COLO829 (cell line): Measurements from ENCODE around the gene GUCY1A2.

Source experiments
- DNase-seq: peaks from one replicate; pipeline ENCODE4 v3.0.0; 2012; ENCODE audit warnings: low spot score

The GUCY1A2 gene

DNA sequence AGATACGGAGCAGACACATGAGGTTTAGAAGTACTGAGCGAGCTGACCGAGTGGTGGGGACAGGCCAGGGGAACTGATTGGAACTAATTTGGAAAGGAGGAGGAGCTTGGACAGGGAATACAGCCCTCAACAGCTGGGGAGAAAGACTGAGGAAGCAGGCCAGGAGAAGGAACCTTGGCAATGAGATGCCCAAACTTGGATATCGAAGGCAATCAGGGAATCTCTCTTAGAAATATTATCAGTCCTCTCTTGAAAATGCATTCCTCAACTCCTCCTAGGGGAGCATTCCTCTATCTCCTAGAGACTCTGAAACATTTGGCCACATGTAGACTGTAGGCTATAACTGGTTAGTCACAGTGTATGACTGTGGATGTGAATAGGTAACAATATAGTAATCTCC, 284.6 kb downstream of the GUCY1A2 start:
- DNase-seq: no peak

- DNase-seq: no peak
These were observed 289.4 kb downstream of the GUCY1A2 start for GRCh38 chr11:106728859-106729258.

DNA sequence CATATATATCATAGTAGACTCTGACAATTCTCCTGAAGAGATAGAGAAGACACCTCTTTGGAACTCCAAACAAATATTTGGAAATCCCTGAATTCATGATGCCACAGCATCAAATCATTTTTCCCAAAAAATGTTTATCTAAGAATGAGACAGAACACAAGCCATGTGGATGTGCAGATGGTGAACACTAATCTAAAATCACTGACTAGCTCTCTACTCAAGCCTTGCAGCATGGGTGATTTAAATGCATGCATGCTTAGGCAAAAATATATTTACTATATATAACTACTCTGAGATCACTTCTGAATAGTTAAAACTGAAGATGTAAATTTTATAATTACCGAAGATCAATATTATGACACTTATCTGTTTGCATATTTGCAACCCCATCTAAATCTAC, 289.9 kb downstream of the GUCY1A2 start:
- no peak for DNase-seq

DNA sequence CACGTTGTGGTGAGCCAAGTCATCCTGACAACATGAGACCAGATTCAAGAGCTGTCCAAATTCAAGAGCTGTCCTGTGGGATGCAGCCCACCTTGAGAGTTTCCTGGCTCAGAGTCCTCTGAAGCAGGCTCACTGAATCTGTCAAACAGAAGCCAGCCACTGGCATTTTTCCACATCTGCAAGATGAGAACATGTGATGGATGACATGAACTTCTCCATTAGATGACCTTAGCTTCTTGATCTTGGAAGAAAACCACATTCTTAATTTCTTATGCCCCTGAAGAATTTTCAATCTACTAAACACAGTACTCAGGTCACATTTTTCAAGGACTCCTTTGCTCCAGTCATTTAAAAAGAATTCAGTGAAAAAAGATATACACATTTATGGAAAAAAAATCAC, 291.0 kb downstream of the GUCY1A2 start:
- no peak for DNase-seq

DNA sequence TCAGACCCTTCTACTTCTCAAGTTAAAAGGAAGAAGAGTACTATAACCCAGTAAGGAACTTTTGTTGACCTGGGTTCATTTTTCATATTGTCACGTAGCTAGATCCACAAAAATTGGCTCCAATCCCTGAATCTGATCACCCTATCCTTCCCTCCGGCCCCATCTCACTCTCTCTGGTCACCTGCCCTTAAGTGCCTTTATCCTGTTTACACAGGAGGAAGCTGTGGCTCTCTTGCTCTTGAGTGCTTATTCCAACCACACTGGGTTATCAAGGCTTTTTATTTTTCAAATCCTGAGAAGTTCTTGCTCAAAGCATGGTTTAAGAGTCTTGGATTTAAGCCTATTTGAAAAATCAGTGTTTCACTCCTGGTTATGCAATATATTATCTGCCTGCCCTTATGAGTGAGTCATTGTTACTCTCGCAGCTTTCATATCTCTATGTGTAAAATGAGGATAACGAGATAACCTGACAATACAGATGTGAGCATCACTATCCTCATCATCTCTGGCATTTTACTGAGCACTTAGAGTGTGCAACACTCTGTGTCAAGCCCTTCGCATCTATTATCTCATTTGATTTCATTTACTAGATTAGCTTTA, 293.9 kb downstream of the GUCY1A2 start:
- DNase-seq: no peak

- no peak for DNase-seq
These were observed 295.2 kb downstream of the GUCY1A2 start for GRCh38 chr11:106723071-106723470.

DNA sequence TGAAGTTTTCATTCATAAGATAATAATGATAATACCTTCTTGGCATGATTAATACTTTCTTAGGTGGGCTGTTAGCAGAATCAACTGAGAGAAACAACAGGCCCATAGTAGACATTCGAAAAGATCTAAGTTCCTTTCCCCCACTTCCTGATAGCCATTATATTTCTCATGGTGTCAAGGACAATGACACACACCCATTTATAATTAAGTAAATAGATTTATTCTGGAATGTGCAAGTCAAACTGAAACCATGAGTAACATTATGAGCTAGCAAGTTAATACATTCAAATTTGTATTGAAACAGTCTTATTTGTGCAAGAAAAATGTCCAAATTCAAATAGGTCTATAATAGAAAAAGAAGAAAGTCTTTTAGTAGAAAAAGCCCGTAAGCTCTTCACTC, 301.1 kb downstream of the GUCY1A2 start:
- no peak for DNase-seq

- no peak for DNase-seq
These were observed 304.1 kb downstream of the GUCY1A2 start for GRCh38 chr11:106714199-106714598.

- no peak for DNase-seq
These were observed 309.9 kb downstream of the GUCY1A2 start for GRCh38 chr11:106708348-106708747.

- DNase-seq: peak; percentile 66
These were observed 311.9 kb downstream of the GUCY1A2 start for GRCh38 chr11:106706355-106706754.

DNA sequence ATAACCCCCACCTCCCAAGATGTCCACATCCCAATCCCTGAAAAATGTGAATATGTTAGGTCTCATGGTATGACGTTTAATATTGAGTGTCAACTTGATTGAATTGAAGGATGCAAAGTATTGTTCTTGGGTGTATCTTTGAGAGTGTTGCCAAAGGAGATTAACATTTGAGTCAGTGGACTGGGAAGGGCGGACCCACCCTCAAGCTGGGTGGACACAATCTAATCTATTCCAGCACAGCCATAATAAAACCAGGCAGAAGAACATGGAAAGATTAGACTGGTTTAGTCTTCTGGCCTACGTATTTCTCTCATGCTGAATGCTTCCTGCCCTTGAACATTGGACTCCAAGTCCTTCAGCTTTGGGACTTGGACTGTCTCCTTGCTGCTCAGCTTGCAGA, 315.5 kb downstream of the GUCY1A2 start:
- DNase-seq: no peak

- no peak for DNase-seq
These were observed 321.2 kb downstream of the GUCY1A2 start for GRCh38 chr11:106697058-106697457.

GRCh38 chr11:106695506-106695905, 322.8 kb downstream of the GUCY1A2 start:
- no peak for DNase-seq

DNA sequence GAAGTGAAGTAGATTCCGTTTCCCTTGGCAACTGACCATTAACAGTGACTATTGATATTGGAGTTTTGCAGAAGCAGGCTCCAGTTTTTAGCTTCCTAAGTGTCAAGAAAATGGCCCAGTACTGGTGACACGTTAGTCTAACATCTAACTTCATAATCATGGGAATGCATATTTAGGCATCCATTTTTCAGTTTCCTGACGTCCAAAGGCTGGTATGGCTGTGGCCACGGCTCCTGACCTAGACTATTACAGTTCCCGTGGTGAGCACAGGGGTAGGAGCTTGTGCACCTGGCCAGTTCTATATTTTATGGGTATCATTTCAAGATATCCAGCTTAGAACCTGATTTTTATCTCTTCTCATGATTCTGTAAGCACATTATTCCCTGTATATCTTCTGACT, 323.8 kb downstream of the GUCY1A2 start:
- DNase-seq: no peak

- no peak for DNase-seq
These were observed 326.4 kb downstream of the GUCY1A2 start for GRCh38 chr11:106691807-106692365.

GRCh38 chr11:106690923-106691322, 327.4 kb downstream of the GUCY1A2 start:
- no peak for DNase-seq

DNA sequence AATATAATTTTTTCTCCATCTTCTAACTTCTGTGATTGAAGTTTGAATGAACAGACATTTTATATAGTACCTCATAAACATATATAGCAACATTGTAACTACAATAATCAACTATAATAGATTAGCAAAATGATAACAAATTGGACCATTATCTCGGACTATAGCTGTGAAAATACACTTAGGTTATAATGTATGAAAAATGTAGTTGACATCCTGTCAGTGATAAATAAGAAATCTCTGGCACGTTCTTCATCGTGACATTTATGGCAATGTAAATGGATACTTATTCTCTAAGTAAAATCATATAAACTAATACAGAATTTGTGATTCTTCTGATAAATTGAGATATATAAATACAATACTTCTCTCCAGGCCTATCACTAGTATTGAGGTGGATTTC, 333.3 kb downstream of the GUCY1A2 start:
- DNase-seq: no peak

- no peak for DNase-seq
These were observed 334.8 kb downstream of the GUCY1A2 start for GRCh38 chr11:106683435-106683834.

DNA sequence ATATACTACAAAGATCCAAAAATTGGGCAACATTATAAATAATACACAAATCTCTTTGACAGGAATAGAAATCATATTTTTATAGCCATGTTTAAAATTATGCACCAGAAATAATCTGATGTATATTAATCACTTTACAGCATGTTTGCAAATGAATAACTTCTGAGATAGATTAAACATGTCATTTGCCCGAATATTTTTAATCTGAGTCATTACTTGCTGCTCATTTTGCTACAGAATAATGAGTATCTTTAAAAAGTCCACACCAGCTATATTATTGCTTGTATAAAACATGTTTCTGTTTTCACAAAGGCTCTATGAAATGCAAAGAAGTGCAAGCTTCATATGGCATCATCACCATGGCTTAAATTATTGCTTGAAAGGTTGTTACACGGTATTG, 336.8 kb downstream of the GUCY1A2 start:
- no peak for DNase-seq

DNA sequence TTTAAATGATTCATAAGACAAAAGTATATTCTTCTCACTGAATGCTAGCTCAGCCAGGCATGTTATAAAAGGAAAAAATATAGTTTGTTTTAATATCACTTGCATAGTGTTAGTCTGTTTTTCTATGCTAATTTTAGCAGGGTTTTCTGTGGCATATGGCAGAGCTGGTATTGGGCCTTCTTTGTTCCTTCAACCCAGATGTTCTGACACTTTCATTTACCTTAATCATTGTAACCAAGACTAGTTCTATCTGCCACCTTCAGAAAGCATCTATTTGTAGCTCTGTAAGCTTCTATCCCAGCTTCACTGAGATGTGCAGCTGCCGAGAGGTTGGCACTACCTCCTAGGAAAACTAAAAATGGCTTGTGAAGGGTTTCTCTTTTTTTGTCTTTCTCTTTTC, 338.7 kb downstream of the GUCY1A2 start:
- DNase-seq: no peak

DNA sequence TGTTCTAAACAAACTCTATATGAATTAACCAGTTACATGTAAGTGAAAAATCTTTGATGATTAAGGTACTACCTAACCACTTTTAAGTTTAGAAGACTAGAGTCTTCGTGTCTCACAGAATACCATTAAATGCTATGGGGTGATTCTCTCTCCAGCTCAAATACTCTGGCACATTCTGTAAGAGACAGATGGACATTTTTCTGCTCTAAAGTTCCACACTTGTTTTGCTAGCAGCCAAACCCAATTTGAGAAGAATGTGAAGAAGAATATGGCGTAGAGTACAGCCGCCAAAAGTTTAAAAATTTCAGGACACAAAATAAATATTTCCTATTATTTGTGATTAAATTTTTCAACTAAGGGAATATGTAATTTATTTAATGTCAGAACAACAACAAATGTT, 339.1 kb downstream of the GUCY1A2 start:
- DNase-seq: no peak

DNA sequence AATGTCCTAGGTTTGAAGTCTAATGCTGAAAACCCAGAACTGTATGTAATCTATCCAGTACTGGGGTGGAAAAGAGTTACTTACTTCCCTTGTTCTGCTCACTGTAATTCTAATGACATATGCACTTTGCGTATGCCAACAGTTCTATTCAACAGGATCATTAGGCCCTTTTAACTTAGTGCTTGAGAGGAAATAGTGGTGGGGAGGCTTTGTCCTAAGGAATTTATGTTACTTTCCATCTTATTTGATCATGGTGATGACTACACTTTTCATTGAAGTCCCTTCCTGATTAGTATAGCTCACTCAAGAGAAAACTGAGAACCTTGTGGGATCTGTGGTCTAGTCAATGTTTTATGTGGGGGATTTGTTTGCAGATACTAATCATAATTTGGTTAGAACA, 348.2 kb downstream of the GUCY1A2 start:
- DNase-seq: no peak

GRCh38 chr11:106668147-106668546, 350.1 kb downstream of the GUCY1A2 start:
- DNase-seq: no peak

- no peak for DNase-seq
These were observed 361.6 kb downstream of the GUCY1A2 start for GRCh38 chr11:106656646-106657045.
